Suprapubic skin (tissue), 4 donors: ENCODE results near the gene IMMP2L. TPM values are rescaled to one million over a fixed set of nuclear protein-coding genes. Genes with fewer than 3 reads are reported as not detected.

Experiments
- DNase-seq, 2 donors: peaks; one replicate each; pipeline ENCODE4 v3.0.0-alpha.2; 2019; ENCODE audit warnings: low spot score in 2 of 2
- H3K27ac ChIP-seq: fragments of 200-600 bp; sonication (generic); one replicate; pipeline ENCODE4 v1.5.1; 2019
- H3K27me3 ChIP-seq: fragments of 200-600 bp; sonication (generic); one replicate; pipeline ENCODE4 v1.5.1; 2019
- H3K36me3 ChIP-seq: fragments of 200-600 bp; sonication (generic); one replicate; pipeline ENCODE4 v1.5.1; 2019
- H3K4me1 ChIP-seq: fragments of 200-600 bp; sonication (generic); one replicate; pipeline ENCODE4 v1.5.1; 2019
- H3K4me3 ChIP-seq: fragments of 200-600 bp; sonication (generic); one replicate; pipeline ENCODE4 v1.5.1; 2019; ENCODE audit warnings: mild to moderate bottlenecking
- H3K9me3 ChIP-seq: fragments of 200-600 bp; sonication (generic); one replicate; pipeline ENCODE4 v1.5.1; 2019
- EP300 ChIP-seq: sonication (generic); formaldehyde crosslinking; IDR thresholded peaks from one replicate; pipeline ENCODE4 v1.6.1; 2017; ENCODE audit warnings: antibody characterized with exemption
- POLR2A ChIP-seq, 2 donors: fragments of 450-650 bp; IDR thresholded peaks; one replicate each; pipeline ENCODE4 v1.6.1; 2017; ENCODE audit warnings: antibody characterized with exemption in 2 of 2, mild to moderate bottlenecking in 2 of 2, moderate library complexity in 2 of 2
- POLR2AphosphoS5 ChIP-seq, 3 donors: sonication (generic); formaldehyde crosslinking; IDR thresholded peaks; one replicate each; pipeline ENCODE4 v1.6.1; 2017; ENCODE audit warnings: antibody characterized with exemption in 3 of 3
- WGBS: methylation state at CpG from one replicate; pipeline ENCODE4 v1.1.5; 2018; 5-methylcytosine and 5-hydroxymethylcytosine counted together
- total RNA-seq, 4 donors: library from RNA; depleted of rRNA; stranded (reverse); fragments of >200 nt; gene quantifications; one replicate each; pipeline ENCODE4 v1.1.0, GENCODE V29; 2016
- TF ChIP-seq, protein P1 (sequence below), 2 donors: fragments of 200-600 bp in 1 of 2; fragments of 450-650 bp in 1 of 2; sonication (generic) in 1 of 2; IDR thresholded peaks; one replicate each; pipeline ENCODE4 v1.5.1; 2016 to 2019; ENCODE audit warnings: antibody characterized with exemption in 2 of 2, mild to moderate bottlenecking in 1 of 2, moderate library complexity in 1 of 2

IMMP2L gene
- total RNA-seq, 4 donors from 2014 or later, result 10.6 to 20.6 (median 14.6) TPM

DNA sequence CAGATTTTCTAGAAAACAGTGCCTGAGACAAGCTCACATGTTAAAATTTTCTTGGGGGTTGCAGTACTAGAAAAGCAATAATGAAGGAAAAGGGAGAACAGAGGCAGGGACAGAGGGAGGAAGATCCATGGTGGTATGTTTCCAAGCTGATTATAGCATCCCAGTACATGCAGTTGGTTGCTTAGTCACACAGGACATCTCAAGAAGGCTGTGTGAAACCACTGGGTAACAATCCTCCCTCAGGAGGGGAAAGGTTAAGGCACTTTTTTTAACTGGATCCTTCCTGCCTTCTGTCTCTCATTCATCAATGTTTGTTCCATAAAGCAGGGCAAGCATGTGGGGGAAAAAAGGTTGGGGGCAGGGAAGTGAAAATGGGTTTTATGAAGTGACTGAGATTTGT is 6.1 kb upstream of the IMMP2L start:
- TF ChIP-seq EP300, result no peak
- no peaks in the 10 kb centered on the region for H3K4me1 ChIP-seq
- H3K9me3 ChIP-seq, result peaks cover 10% of the 10 kb centered on the region
- no peaks in the 10 kb centered on the region for H3K27me3 ChIP-seq
- no peak overlapping the region for H3K4me3 ChIP-seq
- no peak overlapping the region for H3K27ac ChIP-seq
- DNase-seq, result no peak
- H3K36me3 ChIP-seq, result no peaks in the 10 kb centered on the region

- no peak for DNase-seq
- Histone ChIP-seq H3K4me1 (peaks cover 27% of the 10 kb centered on the region), H3K9me3 (no peaks in the 10 kb centered on the region), H3K27me3 (no peaks in the 10 kb centered on the region), H3K27ac (no peak overlapping the region), H3K36me3 (no peaks in the 10 kb centered on the region), H3K4me3 (no peak overlapping the region)
- 0% methylated on average over 1 of the region's 1 CpG for WGBS
- TF ChIP-seq, protein P1, sequence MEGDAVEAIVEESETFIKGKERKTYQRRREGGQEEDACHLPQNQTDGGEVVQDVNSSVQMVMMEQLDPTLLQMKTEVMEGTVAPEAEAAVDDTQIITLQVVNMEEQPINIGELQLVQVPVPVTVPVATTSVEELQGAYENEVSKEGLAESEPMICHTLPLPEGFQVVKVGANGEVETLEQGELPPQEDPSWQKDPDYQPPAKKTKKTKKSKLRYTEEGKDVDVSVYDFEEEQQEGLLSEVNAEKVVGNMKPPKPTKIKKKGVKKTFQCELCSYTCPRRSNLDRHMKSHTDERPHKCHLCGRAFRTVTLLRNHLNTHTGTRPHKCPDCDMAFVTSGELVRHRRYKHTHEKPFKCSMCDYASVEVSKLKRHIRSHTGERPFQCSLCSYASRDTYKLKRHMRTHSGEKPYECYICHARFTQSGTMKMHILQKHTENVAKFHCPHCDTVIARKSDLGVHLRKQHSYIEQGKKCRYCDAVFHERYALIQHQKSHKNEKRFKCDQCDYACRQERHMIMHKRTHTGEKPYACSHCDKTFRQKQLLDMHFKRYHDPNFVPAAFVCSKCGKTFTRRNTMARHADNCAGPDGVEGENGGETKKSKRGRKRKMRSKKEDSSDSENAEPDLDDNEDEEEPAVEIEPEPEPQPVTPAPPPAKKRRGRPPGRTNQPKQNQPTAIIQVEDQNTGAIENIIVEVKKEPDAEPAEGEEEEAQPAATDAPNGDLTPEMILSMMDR (IDR thresholded peaks at IDR 0.05), result no peak
Observed at GRCh38 chr7:111564078-111564477, 1.8 kb upstream of the IMMP2L start.

DNA sequence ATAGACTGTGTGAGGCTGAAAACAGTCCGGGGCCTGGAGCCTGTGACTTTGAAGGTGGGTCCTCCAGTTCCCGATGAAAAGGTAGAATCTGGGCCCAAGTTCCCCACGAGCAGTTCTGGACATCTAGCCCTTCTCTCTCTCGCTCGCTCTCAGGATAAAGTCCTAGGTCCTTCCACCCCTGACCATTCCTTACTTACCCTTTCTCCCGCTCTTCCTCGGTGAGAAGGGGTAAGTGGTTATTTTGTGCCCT is 713 bp downstream of the IMMP2L start:
- WGBS, result 11% methylated on average over 7 of the region's 7 CpGs
- no peaks in the 10 kb centered on the region for H3K27me3 ChIP-seq
- peak overlapping the region; percentile 94 for H3K27ac ChIP-seq
- peaks cover 27% of the 10 kb centered on the region for H3K4me1 ChIP-seq
- DNase-seq, result no peak
- TF ChIP-seq, protein P1 (IDR thresholded peaks at IDR 0.05), result no peak
- TF ChIP-seq POLR2A (IDR thresholded peaks at IDR 0.05), result no peak
- peak overlapping the region; percentile 94 for H3K4me3 ChIP-seq
- H3K9me3 ChIP-seq, result no peaks in the 10 kb centered on the region
- no peaks in the 10 kb centered on the region for H3K36me3 ChIP-seq

GRCh38 chr7:111560773-111561653 is 1.3 kb downstream of the IMMP2L start:
- no peaks in the 10 kb centered on the region for H3K9me3 ChIP-seq
- H3K36me3 ChIP-seq, result no peaks in the 10 kb centered on the region
- WGBS, result 37% methylated on average over 4 of the region's 4 CpGs
- no peaks in the 10 kb centered on the region for H3K27me3 ChIP-seq
- DNase-seq, result no peak
- peak overlapping the region; percentile 94 for H3K4me3 ChIP-seq
- no peak overlapping the region for H3K27ac ChIP-seq
- no peak for TF ChIP-seq POLR2A (IDR thresholded peaks at IDR 0.05)
- TF ChIP-seq EP300, result no peak
- no peak for TF ChIP-seq POLR2AphosphoS5 (IDR thresholded peaks at IDR 0.05)
- TF ChIP-seq, protein P1 (IDR thresholded peaks at IDR 0.05), result no peak
- peaks cover 27% of the 10 kb centered on the region for H3K4me1 ChIP-seq

- DNase-seq, result no peak
- peaks cover 27% of the 10 kb centered on the region for H3K4me1 ChIP-seq
- 85% methylated on average over 1 of the region's 1 CpG for WGBS
- no peaks in the 10 kb centered on the region for H3K27me3 ChIP-seq
- H3K9me3 ChIP-seq, result no peaks in the 10 kb centered on the region
- no peak overlapping the region for H3K4me3 ChIP-seq
- no peak overlapping the region for H3K27ac ChIP-seq
- TF ChIP-seq EP300 (no peak), POLR2A (IDR thresholded peaks at IDR 0.05) (no peak), POLR2AphosphoS5 (IDR thresholded peaks at IDR 0.05) (no peak)
- TF ChIP-seq, protein P1 (IDR thresholded peaks at IDR 0.05), result no peak
- H3K36me3 ChIP-seq, result peaks cover 8% of the 10 kb centered on the region
Observed at GRCh38 chr7:111558991-111559390, 3.3 kb downstream of the IMMP2L start.

GRCh38 chr7:111556977-111557376 is 5.3 kb downstream of the IMMP2L start:
- Histone ChIP-seq H3K27ac (no peak overlapping the region), H3K36me3 (peaks cover 14% of the 10 kb centered on the region), H3K4me3 (no peak overlapping the region), H3K9me3 (no peaks in the 10 kb centered on the region), H3K4me1 (peaks cover 21% of the 10 kb centered on the region), H3K27me3 (no peaks in the 10 kb centered on the region)
- no peak for DNase-seq
- TF ChIP-seq EP300, result no peak
- TF ChIP-seq, protein P1 (IDR thresholded peaks at IDR 0.05), result no peak
- no peak for TF ChIP-seq POLR2A (IDR thresholded peaks at IDR 0.05)
- no peak for TF ChIP-seq POLR2AphosphoS5 (IDR thresholded peaks at IDR 0.05)
